ENCODE measurements around the gene PUS10. TPM values are rescaled to one million over a fixed set of nuclear protein-coding genes. Genes with fewer than 3 reads are reported as not detected.

The PUS10 gene
- total RNA-seq, 1 experiment from 2014 or later: 12.1 TPM

- H3K27me3 ChIP-seq (replicated peaks; ENCODE audit: control insufficient read depth, insufficient read depth, low read length): no peaks in the 10 kb centered on the region
- H3K9me3 Mint-ChIP-seq (ENCODE audit: unreplicated experiment): no peaks in the 10 kb centered on the region
- no peak overlapping the region for H3K27ac Mint-ChIP-seq (ENCODE audit: unreplicated experiment)
- no peak overlapping the region for H3K4me3 Mint-ChIP-seq (ENCODE audit: unreplicated experiment)
- TF ChIP-seq CTCF (IDR thresholded peaks at IDR 0.05; ENCODE audit: insufficient read depth in 1 of 2, low read depth in 1 of 2, low read length in 1 of 2, severe bottlenecking in 1 of 2, unreplicated experiment in 1 of 2): no peak
- BruUV-seq (replicated peaks): no TSS peak
- POLR2A ChIA-PET: interaction anchor here (0.9 kb wide), 1 partner anchor 250 kb away, joined by 3 read pairs; the partner anchor contains the start of gene PAPOLG
- DNase-seq: no peak
- H3K36me3 ChIP-seq (ENCODE audit: control insufficient read depth, insufficient read depth, low read length): no peaks in the 10 kb centered on the region
- H3K4me1 ChIP-seq: no peaks in the 10 kb centered on the region
- H3K9me3 ChIP-seq: no peaks in the 10 kb centered on the region
- no peaks in the 10 kb centered on the region for H3K27me3 Mint-ChIP-seq (ENCODE audit: insufficient read depth, unreplicated experiment)
- CTCF ChIA-PET: no interaction called here
- intact Hi-C loops (cut with micrococcal nuclease; ENCODE audit: unreplicated experiment): no loop called here
- no peak overlapping the region for H3K4me3 ChIP-seq (ENCODE audit: low read depth, low read length)
- no peaks in the 10 kb centered on the region for H3K36me3 Mint-ChIP-seq (ENCODE audit: insufficient read depth, unreplicated experiment)
- H3K4me1 Mint-ChIP-seq (ENCODE audit: low read depth, unreplicated experiment): no peaks in the 10 kb centered on the region
These were observed 12.3 kb downstream of the PUS10 start for GRCh38 chr2:61005736-61006135.

GRCh38 chr2:60998628-60999545, 19.2 kb downstream of the PUS10 start:
- intact Hi-C loops (cut with micrococcal nuclease; ENCODE audit: unreplicated experiment): loop anchor here (1.0 kb wide), 3 partner anchors 194 to 292 kb away; no protein-coding TSS in a partner anchor
- no TSS peak for BruUV-seq (replicated peaks)
- DNase-seq: peak in 1 of 2 experiments; percentile 38
- no peaks in the 10 kb centered on the region for H3K9me3 ChIP-seq
- POLR2A ChIA-PET: no interaction called here
- H3K4me3 ChIP-seq (ENCODE audit: low read depth, low read length): no peak overlapping the region
- Mint-ChIP-seq H3K36me3 (ENCODE audit: insufficient read depth, unreplicated experiment) (no peaks in the 10 kb centered on the region), H3K4me3 (ENCODE audit: unreplicated experiment) (no peak overlapping the region), H3K27ac (ENCODE audit: unreplicated experiment) (no peak overlapping the region), H3K4me1 (ENCODE audit: low read depth, unreplicated experiment) (no peaks in the 10 kb centered on the region), H3K9me3 (ENCODE audit: unreplicated experiment) (no peaks in the 10 kb centered on the region), H3K27me3 (ENCODE audit: insufficient read depth, unreplicated experiment) (no peaks in the 10 kb centered on the region)
- no peaks in the 10 kb centered on the region for H3K4me1 ChIP-seq
- CTCF ChIA-PET: interaction anchor here (0.6 to 2.4 kb wide), 13 partner anchors 36 to 424 kb away, joined by 3 to 18 read pairs (median 3); partner anchors contain the start of gene PAPOLG
- H3K36me3 ChIP-seq (ENCODE audit: control insufficient read depth, insufficient read depth, low read length): no peaks in the 10 kb centered on the region
- no peaks in the 10 kb centered on the region for H3K27me3 ChIP-seq (replicated peaks; ENCODE audit: control insufficient read depth, insufficient read depth, low read length)
- TF ChIP-seq CTCF (IDR thresholded peaks at IDR 0.05; ENCODE audit: insufficient read depth in 1 of 2, low read depth in 1 of 2, low read length in 1 of 2, severe bottlenecking in 1 of 2, unreplicated experiment in 1 of 2): peak; percentile 43 to 49

GRCh38 chr2:60994131-60994530, 23.9 kb downstream of the PUS10 start:
- no peak overlapping the region for H3K4me3 ChIP-seq (ENCODE audit: low read depth, low read length)
- Mint-ChIP-seq H3K9me3 (ENCODE audit: unreplicated experiment) (no peaks in the 10 kb centered on the region), H3K4me3 (ENCODE audit: unreplicated experiment) (no peak overlapping the region), H3K36me3 (ENCODE audit: insufficient read depth, unreplicated experiment) (peaks cover 6% of the 10 kb centered on the region), H3K27me3 (ENCODE audit: insufficient read depth, unreplicated experiment) (no peaks in the 10 kb centered on the region), H3K4me1 (ENCODE audit: low read depth, unreplicated experiment) (no peaks in the 10 kb centered on the region), H3K27ac (ENCODE audit: unreplicated experiment) (no peak overlapping the region)
- ChIA-PET POLR2A (no interaction called here), CTCF (no interaction called here)
- intact Hi-C loops (cut with micrococcal nuclease; ENCODE audit: unreplicated experiment): no loop called here
- peaks cover 20% of the 10 kb centered on the region for H3K9me3 ChIP-seq
- no peaks in the 10 kb centered on the region for H3K4me1 ChIP-seq
- no peak for TF ChIP-seq CTCF (IDR thresholded peaks at IDR 0.05; ENCODE audit: insufficient read depth in 1 of 2, low read depth in 1 of 2, low read length in 1 of 2, severe bottlenecking in 1 of 2, unreplicated experiment in 1 of 2)
- no peaks in the 10 kb centered on the region for H3K27me3 ChIP-seq (replicated peaks; ENCODE audit: control insufficient read depth, insufficient read depth, low read length)
- no peaks in the 10 kb centered on the region for H3K36me3 ChIP-seq (ENCODE audit: control insufficient read depth, insufficient read depth, low read length)
- no TSS peak for BruUV-seq (replicated peaks)
- DNase-seq: no peak

All from Caco-2 (cell line).